Measurements from ENCODE around the gene JAG1. TPM values are rescaled to one million over a fixed set of nuclear protein-coding genes. Genes with fewer than 3 reads are reported as not detected.

The JAG1 gene
- total RNA-seq, 1 donor from 2014 or later = 58.4 TPM

GRCh38 chr20:10674684-10675449 is 1.1 kb upstream of the JAG1 start:
- H3K9me3 Mint-ChIP-seq = no peaks in the 10 kb centered on the region
- DNase-seq (ENCODE audit: extremely low spot score, unreplicated experiment) = peak; percentile 87
- peak overlapping the region; percentile 34 for H3K27ac Mint-ChIP-seq
- peaks cover 8% of the 10 kb centered on the region for H3K27me3 Mint-ChIP-seq
- H3K4me1 Mint-ChIP-seq (ENCODE audit: unreplicated experiment) = peaks cover 24% of the 10 kb centered on the region
- no peaks in the 10 kb centered on the region for H3K36me3 Mint-ChIP-seq
- peak overlapping the region; percentile 80 for H3K4me3 Mint-ChIP-seq
- peak; percentile 84 for TF ChIP-seq CTCF (conservative IDR thresholded peaks at IDR 0.05)

GRCh38 chr20:10673176-10673841 is 490 bp downstream of the JAG1 start:
- H3K4me3 Mint-ChIP-seq = peak overlapping the region; percentile 99
- H3K9me3 Mint-ChIP-seq = no peaks in the 10 kb centered on the region
- H3K36me3 Mint-ChIP-seq = peaks cover 12% of the 10 kb centered on the region
- DNase-seq (ENCODE audit: extremely low spot score, unreplicated experiment) = no peak
- H3K27ac Mint-ChIP-seq = peak overlapping the region; percentile 98
- peaks cover 8% of the 10 kb centered on the region for H3K27me3 Mint-ChIP-seq
- TF ChIP-seq CTCF (conservative IDR thresholded peaks at IDR 0.05) = no peak
- H3K4me1 Mint-ChIP-seq (ENCODE audit: unreplicated experiment) = peaks cover 35% of the 10 kb centered on the region

GRCh38 chr20:10672624-10673127 is 1.1 kb downstream of the JAG1 start:
- Mint-ChIP-seq H3K27ac (peak overlapping the region; percentile 85), H3K27me3 (peaks cover 8% of the 10 kb centered on the region), H3K9me3 (no peaks in the 10 kb centered on the region), H3K4me1 (ENCODE audit: unreplicated experiment) (peaks cover 40% of the 10 kb centered on the region), H3K36me3 (peaks cover 18% of the 10 kb centered on the region), H3K4me3 (peak overlapping the region; percentile 87)
- no peak for TF ChIP-seq CTCF (conservative IDR thresholded peaks at IDR 0.05)
- DNase-seq (ENCODE audit: extremely low spot score, unreplicated experiment) = no peak

- peaks cover 19% of the 10 kb centered on the region for H3K36me3 Mint-ChIP-seq
- H3K27ac Mint-ChIP-seq = peak overlapping the region; percentile 85
- no peak for DNase-seq (ENCODE audit: extremely low spot score, unreplicated experiment)
- H3K4me3 Mint-ChIP-seq = peak overlapping the region; percentile 87
- peaks cover 8% of the 10 kb centered on the region for H3K27me3 Mint-ChIP-seq
- no peak for TF ChIP-seq CTCF (conservative IDR thresholded peaks at IDR 0.05)
- H3K4me1 Mint-ChIP-seq (ENCODE audit: unreplicated experiment) = peaks cover 36% of the 10 kb centered on the region
- H3K9me3 Mint-ChIP-seq = no peaks in the 10 kb centered on the region
Measured at GRCh38 chr20:10671919-10672623, 1.7 kb downstream of the JAG1 start.

- peaks cover 37% of the 10 kb centered on the region for H3K4me1 Mint-ChIP-seq (ENCODE audit: unreplicated experiment)
- H3K36me3 Mint-ChIP-seq = peaks cover 19% of the 10 kb centered on the region
- H3K27me3 Mint-ChIP-seq = peaks cover 3% of the 10 kb centered on the region
- H3K27ac Mint-ChIP-seq = peak overlapping the region; percentile 59
- DNase-seq (ENCODE audit: extremely low spot score, unreplicated experiment) = no peak
- peak overlapping the region; percentile 87 for H3K4me3 Mint-ChIP-seq
- no peaks in the 10 kb centered on the region for H3K9me3 Mint-ChIP-seq
- peak; percentile 62 for TF ChIP-seq CTCF (conservative IDR thresholded peaks at IDR 0.05)
Measured at GRCh38 chr20:10671221-10671918, 2.4 kb downstream of the JAG1 start.
